Right lung (tissue), 5 donors: Measurements from ENCODE around the gene AVL9. TPM values are rescaled to one million over a fixed set of nuclear protein-coding genes. Genes with fewer than 3 reads are reported as not detected.

Experiments
- DNase-seq, 2 donors: peaks; one replicate each; pipeline ENCODE4 v3.0.0-alpha.2; 2013
- polyA plus RNA-seq, 5 donors: library from polyadenylated mRNA; unstranded; fragments of 120-200 nt; gene quantifications; one replicate each; pipeline versions ENCODE4 v1.2.1 to v1.2.3, GENCODE V29; 2013; ENCODE audit warnings: inconsistent platforms in 1 of 5, low replicate concordance in 1 of 5; ENCODE audit not compliant: insufficient read length in 5 of 5, insufficient read depth in 1 of 5

AVL9 gene
- polyA plus RNA-seq, 5 donors, result 21.6 to 32.6 (median 30.7) TPM

GRCh38 chr7:32532086-32532485 is 36.8 kb downstream of the AVL9 start:
- no peak for DNase-seq

- DNase-seq, result peak in 1 of 2 donors; percentile 27
Measured at GRCh38 chr7:32532716-32533115, 37.4 kb downstream of the AVL9 start.

- DNase-seq, result peak; percentile 23 to 36
Measured at GRCh38 chr7:32533276-32534029, 38.2 kb downstream of the AVL9 start.

- DNase-seq, result no peak
Measured at GRCh38 chr7:32535162-32535702, 39.9 kb downstream of the AVL9 start.

- no peak for DNase-seq
Measured at GRCh38 chr7:32536016-32536415, 40.7 kb downstream of the AVL9 start.

- no peak for DNase-seq
Measured at GRCh38 chr7:32536585-32536984, 41.3 kb downstream of the AVL9 start.

GRCh38 chr7:32537760-32538159 is 42.5 kb downstream of the AVL9 start:
- DNase-seq, result no peak

GRCh38 chr7:32539366-32539765 is 44.1 kb downstream of the AVL9 start:
- DNase-seq, result no peak

GRCh38 chr7:32539919-32540531 is 44.7 kb downstream of the AVL9 start:
- no peak for DNase-seq

- no peak for DNase-seq
Measured at GRCh38 chr7:32542595-32542994, 47.3 kb downstream of the AVL9 start.

- no peak for DNase-seq
Measured at GRCh38 chr7:32559480-32559879, 64.2 kb downstream of the AVL9 start.

GRCh38 chr7:32560075-32560474 is 64.8 kb downstream of the AVL9 start:
- no peak for DNase-seq

GRCh38 chr7:32561613-32562012 is 66.3 kb downstream of the AVL9 start:
- DNase-seq, result no peak

- DNase-seq, result peak in 1 of 2 donors; percentile 8
Measured at GRCh38 chr7:32564542-32564941, 69.3 kb downstream of the AVL9 start.

- no peak for DNase-seq
Measured at GRCh38 chr7:32569388-32570289, 74.3 kb downstream of the AVL9 start.

- DNase-seq, result no peak
Measured at GRCh38 chr7:32573110-32573687, 77.9 kb downstream of the AVL9 start.

- no peak for DNase-seq
Measured at GRCh38 chr7:32574626-32575025, 79.3 kb downstream of the AVL9 start.

- DNase-seq, result no peak
Measured at GRCh38 chr7:32577421-32577820, 82.1 kb downstream of the AVL9 start.

GRCh38 chr7:32579776-32580175 is 84.5 kb downstream of the AVL9 start:
- no peak for DNase-seq

- DNase-seq, result no peak
Measured at GRCh38 chr7:32580646-32581045, 85.4 kb downstream of the AVL9 start.

- no peak for DNase-seq
Measured at GRCh38 chr7:32582036-32582435, 86.7 kb downstream of the AVL9 start.

GRCh38 chr7:32583791-32584190 is 88.5 kb downstream of the AVL9 start:
- no peak for DNase-seq
